Measurements from ENCODE around the gene EDN1. TPM values are rescaled to one million over a fixed set of nuclear protein-coding genes. Genes with fewer than 3 reads are reported as not detected.

The EDN1 gene
- total and polyA plus RNA-seq, 2 experiments from 2014 or later: 1.8 to 4.1 TPM

GRCh38 chr6:12261502-12261901 is 28.7 kb upstream of the EDN1 start:
- Histone ChIP-seq H3K9ac (no peak overlapping the region), H3K27me3 (replicated peaks; ENCODE audit: insufficient read depth) (no peaks in the 10 kb centered on the region), H3K4me2 (ENCODE audit: unreplicated experiment) (no peak overlapping the region), H3K79me2 (ENCODE audit: insufficient read depth) (no peaks in the 10 kb centered on the region), H3K36me3 (ENCODE audit: low read depth) (no peaks in the 10 kb centered on the region), H3K4me1 (ENCODE audit: insufficient read depth) (peaks cover 13% of the 10 kb centered on the region), H3K9me2 (ENCODE audit: insufficient read depth) (no peaks in the 10 kb centered on the region), H3K4me3 (no peak overlapping the region), H3F3A (ENCODE audit: insufficient read depth) (peaks cover 15% of the 10 kb centered on the region), H4K20me1 (ENCODE audit: insufficient read depth) (no peaks in the 10 kb centered on the region), H2AFZ (no peak overlapping the region), H3K27ac (no peak overlapping the region), H3K9me3 (ENCODE audit: low read depth) (no peaks in the 10 kb centered on the region)
- DNase-seq: no peak
- TF ChIP-seq EZH2phosphoT487 (IDR thresholded peaks at IDR 0.05; ENCODE audit: insufficient read depth, low read depth): no peak
- no peak for TF ChIP-seq EZH2 (IDR thresholded peaks at IDR 0.05; ENCODE audit: insufficient read depth, poor library complexity, severe bottlenecking)
- WGBS, 2 experiments (ENCODE audit: low coverage in 1 of 2, low lambda C conversion rate in 2 of 2, missing lambda C conversion rate in 2 of 2): 67 to 72% methylated on average over 7 of the region's 7 CpGs
- in situ Hi-C loops (cut with MboI): no loop called here

GRCh38 chr6:12262236-12263061 is 27.7 kb upstream of the EDN1 start:
- DNase-seq: no peak
- Histone ChIP-seq H3K9me2 (ENCODE audit: insufficient read depth) (no peaks in the 10 kb centered on the region), H3K27me3 (replicated peaks; ENCODE audit: insufficient read depth) (no peaks in the 10 kb centered on the region), H3F3A (ENCODE audit: insufficient read depth) (peaks cover 23% of the 10 kb centered on the region), H4K20me1 (ENCODE audit: insufficient read depth) (no peaks in the 10 kb centered on the region), H3K9ac (no peak overlapping the region), H3K4me1 (ENCODE audit: insufficient read depth) (peaks cover 21% of the 10 kb centered on the region), H3K36me3 (ENCODE audit: low read depth) (no peaks in the 10 kb centered on the region), H3K9me3 (ENCODE audit: low read depth) (no peaks in the 10 kb centered on the region), H3K27ac (no peak overlapping the region), H3K4me3 (no peak overlapping the region), H2AFZ (no peak overlapping the region), H3K4me2 (ENCODE audit: unreplicated experiment) (no peak overlapping the region), H3K79me2 (ENCODE audit: insufficient read depth) (no peaks in the 10 kb centered on the region)
- in situ Hi-C loops (cut with MboI): no loop called here
- 85 to 87% methylated on average over 13 of the region's 13 CpGs for WGBS, 2 experiments (ENCODE audit: low coverage in 1 of 2, low lambda C conversion rate in 2 of 2, missing lambda C conversion rate in 2 of 2)
- TF ChIP-seq EZH2phosphoT487 (IDR thresholded peaks at IDR 0.05; ENCODE audit: insufficient read depth, low read depth): no peak
- no peak for TF ChIP-seq EZH2 (IDR thresholded peaks at IDR 0.05; ENCODE audit: insufficient read depth, poor library complexity, severe bottlenecking)

GRCh38 chr6:12263403-12263802 is 26.8 kb upstream of the EDN1 start:
- H3K9me3 ChIP-seq (ENCODE audit: low read depth): no peaks in the 10 kb centered on the region
- no peaks in the 10 kb centered on the region for H3K79me2 ChIP-seq (ENCODE audit: insufficient read depth)
- H3K9ac ChIP-seq: no peak overlapping the region
- TF ChIP-seq EZH2phosphoT487 (IDR thresholded peaks at IDR 0.05; ENCODE audit: insufficient read depth, low read depth): no peak
- no peak for TF ChIP-seq EZH2 (IDR thresholded peaks at IDR 0.05; ENCODE audit: insufficient read depth, poor library complexity, severe bottlenecking)
- H3K4me1 ChIP-seq (ENCODE audit: insufficient read depth): peaks cover 21% of the 10 kb centered on the region
- H2AFZ ChIP-seq: no peak overlapping the region
- H3F3A ChIP-seq (ENCODE audit: insufficient read depth): peaks cover 26% of the 10 kb centered on the region
- no peak overlapping the region for H3K27ac ChIP-seq
- no peaks in the 10 kb centered on the region for H3K36me3 ChIP-seq (ENCODE audit: low read depth)
- H3K9me2 ChIP-seq (ENCODE audit: insufficient read depth): no peaks in the 10 kb centered on the region
- H3K4me2 ChIP-seq (ENCODE audit: unreplicated experiment): no peak overlapping the region
- H3K4me3 ChIP-seq: no peak overlapping the region
- no peaks in the 10 kb centered on the region for H4K20me1 ChIP-seq (ENCODE audit: insufficient read depth)
- DNase-seq: no peak
- 34 to 40% methylated on average over 2 of the region's 2 CpGs for WGBS, 2 experiments (ENCODE audit: low coverage in 1 of 2, low lambda C conversion rate in 2 of 2, missing lambda C conversion rate in 2 of 2)
- no peaks in the 10 kb centered on the region for H3K27me3 ChIP-seq (replicated peaks; ENCODE audit: insufficient read depth)
- in situ Hi-C loops (cut with MboI): no loop called here

- Histone ChIP-seq H3K27me3 (replicated peaks; ENCODE audit: insufficient read depth) (no peaks in the 10 kb centered on the region), H3K9me3 (ENCODE audit: low read depth) (no peaks in the 10 kb centered on the region), H4K20me1 (ENCODE audit: insufficient read depth) (no peaks in the 10 kb centered on the region), H3K36me3 (ENCODE audit: low read depth) (no peaks in the 10 kb centered on the region), H3F3A (ENCODE audit: insufficient read depth) (peaks cover 26% of the 10 kb centered on the region), H3K4me3 (no peak overlapping the region), H3K9me2 (ENCODE audit: insufficient read depth) (no peaks in the 10 kb centered on the region), H3K4me2 (ENCODE audit: unreplicated experiment) (no peak overlapping the region), H3K9ac (no peak overlapping the region), H3K4me1 (ENCODE audit: insufficient read depth) (peaks cover 21% of the 10 kb centered on the region), H3K79me2 (ENCODE audit: insufficient read depth) (no peaks in the 10 kb centered on the region), H2AFZ (no peak overlapping the region), H3K27ac (no peak overlapping the region)
- in situ Hi-C loops (cut with MboI): no loop called here
- 91 to 93% methylated on average over 1 of the region's 1 CpG for WGBS, 2 experiments (ENCODE audit: low coverage in 1 of 2, low lambda C conversion rate in 2 of 2, missing lambda C conversion rate in 2 of 2)
- no peak for TF ChIP-seq EZH2 (IDR thresholded peaks at IDR 0.05; ENCODE audit: insufficient read depth, poor library complexity, severe bottlenecking)
- TF ChIP-seq EZH2phosphoT487 (IDR thresholded peaks at IDR 0.05; ENCODE audit: insufficient read depth, low read depth): no peak
- DNase-seq: no peak
Observed at GRCh38 chr6:12264671-12265070, 25.5 kb upstream of the EDN1 start.

Measured in GM23248 (cell line).